Coronary artery (tissue), 2 donors: Measurements from ENCODE around the gene ANO3.

Experiments used
- DNase-seq: peaks from one replicate; pipeline ENCODE4 v3.0.0-alpha.2; 2017; ENCODE audit warnings: low spot score
- H3K27ac ChIP-seq, 2 donors: fragments of 200-600 bp; sonication (generic); one replicate each; pipeline ENCODE4 v1.5.1; 2016 to 2019
- H3K4me3 ChIP-seq: fragments of 200-600 bp; sonication (generic); 2 replicates; pipeline ENCODE4 v1.5.1; 2016; ENCODE audit warnings: mild to moderate bottlenecking, moderate library complexity
- TF ChIP-seq, protein P1 (sequence below): fragments of 200-600 bp; sonication (generic); IDR thresholded peaks from one replicate; pipeline ENCODE4 v1.5.1; 2019; ENCODE audit warnings: antibody characterized with exemption

The ANO3 gene

DNA sequence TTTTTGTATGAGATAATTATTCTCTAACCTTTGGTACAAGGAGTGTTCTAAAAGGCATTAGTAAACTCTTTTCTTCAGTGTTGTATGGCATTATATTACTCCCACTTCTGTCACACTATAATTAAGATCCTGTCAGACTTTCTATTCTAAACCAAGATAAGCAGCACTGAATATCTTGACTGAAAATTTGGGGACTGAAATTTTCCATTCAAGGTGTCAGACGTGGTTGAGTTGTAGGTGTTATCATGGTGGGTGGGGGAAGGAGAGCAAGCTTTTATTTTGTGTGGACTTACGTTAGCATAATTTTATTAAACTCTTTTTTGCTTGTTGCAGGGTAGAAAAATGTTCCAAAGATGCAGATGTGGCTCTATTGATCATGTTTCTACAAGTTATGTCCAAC lies 217.2 kb downstream of the ANO3 start:
- H3K4me3 ChIP-seq, result no peak overlapping the region
- DNase-seq, result no peak
- no peak overlapping the region for H3K27ac ChIP-seq
- TF ChIP-seq, protein P1, sequence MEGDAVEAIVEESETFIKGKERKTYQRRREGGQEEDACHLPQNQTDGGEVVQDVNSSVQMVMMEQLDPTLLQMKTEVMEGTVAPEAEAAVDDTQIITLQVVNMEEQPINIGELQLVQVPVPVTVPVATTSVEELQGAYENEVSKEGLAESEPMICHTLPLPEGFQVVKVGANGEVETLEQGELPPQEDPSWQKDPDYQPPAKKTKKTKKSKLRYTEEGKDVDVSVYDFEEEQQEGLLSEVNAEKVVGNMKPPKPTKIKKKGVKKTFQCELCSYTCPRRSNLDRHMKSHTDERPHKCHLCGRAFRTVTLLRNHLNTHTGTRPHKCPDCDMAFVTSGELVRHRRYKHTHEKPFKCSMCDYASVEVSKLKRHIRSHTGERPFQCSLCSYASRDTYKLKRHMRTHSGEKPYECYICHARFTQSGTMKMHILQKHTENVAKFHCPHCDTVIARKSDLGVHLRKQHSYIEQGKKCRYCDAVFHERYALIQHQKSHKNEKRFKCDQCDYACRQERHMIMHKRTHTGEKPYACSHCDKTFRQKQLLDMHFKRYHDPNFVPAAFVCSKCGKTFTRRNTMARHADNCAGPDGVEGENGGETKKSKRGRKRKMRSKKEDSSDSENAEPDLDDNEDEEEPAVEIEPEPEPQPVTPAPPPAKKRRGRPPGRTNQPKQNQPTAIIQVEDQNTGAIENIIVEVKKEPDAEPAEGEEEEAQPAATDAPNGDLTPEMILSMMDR, result no peak

DNA sequence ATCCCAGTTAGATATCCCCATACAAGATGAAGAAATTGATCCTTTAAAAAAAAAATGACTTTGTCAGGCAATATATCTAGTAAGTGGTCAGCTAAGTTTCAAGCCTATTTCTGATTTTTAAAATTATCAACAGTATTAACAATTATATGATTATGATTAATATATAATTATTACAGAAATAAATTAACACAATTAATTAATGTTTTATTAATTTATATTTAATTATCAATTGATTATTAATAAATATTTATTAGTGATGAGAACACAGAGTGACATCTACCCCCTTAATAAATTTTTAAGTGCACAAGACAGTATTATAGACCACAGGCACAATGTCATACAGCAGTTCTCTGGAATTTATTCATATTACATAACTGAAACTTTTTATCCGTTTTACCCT lies 218.1 kb downstream of the ANO3 start:
- Histone ChIP-seq H3K4me3 (no peak overlapping the region), H3K27ac (no peak overlapping the region)
- no peak for DNase-seq
- TF ChIP-seq, protein P1, result no peak

DNA sequence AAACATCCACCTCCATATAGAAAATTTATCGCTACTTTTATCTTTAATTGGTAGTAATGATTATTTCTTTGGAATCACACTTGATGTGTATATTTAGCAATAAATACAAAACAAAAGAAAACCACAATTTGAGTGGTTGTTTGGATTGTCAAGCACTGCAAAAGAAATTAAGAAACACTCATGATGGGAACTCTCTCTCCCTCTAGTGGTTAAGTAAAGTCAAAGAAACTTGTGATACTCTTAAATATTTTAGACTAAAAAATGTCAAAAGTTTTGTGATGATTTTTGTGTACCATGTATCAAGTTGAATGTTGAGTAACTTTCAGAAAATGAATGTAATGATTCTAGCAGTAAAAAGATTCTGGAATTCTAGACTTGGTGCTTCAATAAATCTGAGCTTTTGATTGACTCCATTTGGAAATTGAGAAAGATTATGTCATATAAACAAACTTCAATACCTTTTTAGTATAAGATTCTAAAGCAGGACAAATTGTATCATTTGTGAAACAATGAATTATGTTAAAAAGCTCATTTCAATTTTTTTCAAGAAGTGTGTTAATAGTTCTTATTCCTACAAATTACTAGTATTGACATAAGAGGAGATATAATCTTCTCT lies 219.4 kb downstream of the ANO3 start:
- Histone ChIP-seq H3K27ac (no peak overlapping the region), H3K4me3 (no peak overlapping the region)
- TF ChIP-seq, protein P1, result no peak
- no peak for DNase-seq

DNA sequence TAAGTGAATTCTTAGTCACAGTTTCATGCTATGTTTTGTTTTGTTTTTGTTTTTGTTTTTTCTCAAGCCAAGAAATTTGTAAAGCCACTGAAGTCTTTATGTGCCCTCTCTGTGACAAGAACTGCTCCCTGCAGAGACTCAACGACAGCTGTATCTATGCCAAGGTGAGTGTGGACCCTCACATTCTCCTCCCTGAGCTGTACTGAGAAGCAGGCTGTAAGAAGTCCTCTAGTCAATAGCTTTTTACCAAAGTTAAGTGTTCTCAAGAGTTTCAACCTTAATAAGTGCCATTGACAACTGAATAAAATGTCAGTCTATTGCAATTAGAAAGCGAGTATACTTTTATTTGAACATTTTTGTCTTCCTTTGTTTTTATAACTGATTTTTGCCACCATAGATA lies 221.3 kb downstream of the ANO3 start:
- no peak for DNase-seq
- Histone ChIP-seq H3K4me3 (no peak overlapping the region), H3K27ac (no peak overlapping the region)
- TF ChIP-seq, protein P1, result no peak

DNA sequence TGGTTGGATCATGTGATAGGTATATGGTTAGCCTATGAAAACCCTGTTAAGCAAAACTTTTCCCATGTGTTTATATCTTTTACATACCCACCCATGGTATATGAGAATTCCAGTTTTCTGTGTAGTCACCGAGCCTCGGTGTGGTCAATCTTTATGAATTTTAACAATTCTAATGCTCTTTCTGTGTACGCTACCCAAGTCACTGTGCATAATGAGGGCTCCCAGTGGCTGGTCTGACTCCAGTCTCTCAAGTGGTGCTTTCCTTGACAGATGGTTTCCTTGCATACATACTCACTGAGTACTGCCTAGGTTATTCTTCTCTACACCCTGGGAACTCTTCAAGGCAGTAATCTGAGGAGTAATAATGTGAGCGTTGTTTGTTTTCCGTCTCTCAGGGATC lies 222.5 kb downstream of the ANO3 start:
- no peak overlapping the region for H3K4me3 ChIP-seq
- DNase-seq, result no peak
- TF ChIP-seq, protein P1, result no peak
- no peak overlapping the region for H3K27ac ChIP-seq

DNA sequence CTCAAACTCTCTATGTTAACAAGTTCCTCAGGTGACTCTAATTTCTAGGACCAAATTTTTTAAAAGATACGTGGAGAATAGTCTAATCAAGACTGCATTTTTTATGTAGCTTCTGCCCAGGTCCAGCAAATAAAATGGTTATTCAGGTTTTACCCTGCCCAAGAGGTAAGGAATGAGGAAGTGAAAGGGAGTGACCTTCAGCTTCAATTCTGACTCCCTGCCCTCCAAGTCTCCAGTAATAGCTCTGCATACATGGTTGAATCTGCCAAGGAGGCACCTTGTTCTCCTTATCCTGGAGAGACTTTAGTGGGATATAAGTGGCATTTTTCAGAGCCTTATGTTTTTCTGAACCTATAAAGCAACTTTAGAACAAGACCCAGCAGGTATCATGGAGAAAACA lies 224.7 kb downstream of the ANO3 start:
- TF ChIP-seq, protein P1, result no peak
- DNase-seq, result no peak

DNA sequence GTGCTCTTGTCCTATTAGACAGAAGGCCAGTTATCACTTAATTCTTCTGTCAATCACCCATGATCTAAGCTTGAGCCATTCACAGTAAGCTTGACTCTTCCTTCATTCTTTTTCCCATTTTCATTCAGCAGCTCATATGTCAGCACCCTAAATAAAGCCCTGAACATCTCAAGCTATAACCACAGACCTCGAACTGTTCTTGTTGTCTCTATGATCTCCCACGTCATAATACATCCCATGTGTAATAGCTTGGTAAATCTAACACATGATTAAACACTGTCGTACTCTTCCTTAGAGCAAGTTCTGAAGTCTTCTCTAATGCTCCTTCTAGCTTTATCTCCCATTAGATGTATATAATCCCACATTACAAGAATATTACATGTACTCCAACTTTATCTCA lies 225.7 kb downstream of the ANO3 start:
- TF ChIP-seq, protein P1, result no peak
- H3K27ac ChIP-seq, result no peak overlapping the region
- DNase-seq, result no peak

More for the DNA sequence above, 224.7 kb downstream of the ANO3 start:
- no peak overlapping the region for H3K27ac ChIP-seq
- no peak overlapping the region for H3K4me3 ChIP-seq

More for the DNA sequence above, 225.7 kb downstream of the ANO3 start:
- H3K4me3 ChIP-seq, result no peak overlapping the region
